ENCODE results near the gene STK38L.
"Not testable (repeated sequence)": the region's sequence is repeated elsewhere in the genome, so short reads cannot be mapped to it uniquely, and the experiment has no call there.

The STK38L gene

GRCh38 chr12:27226407-27226929 lies 17.6 kb upstream of the STK38L start:
- no peak for DNase-seq (ENCODE audit: low read depth in 2 of 2)

- no peak for DNase-seq (ENCODE audit: low read depth in 2 of 2)
Observed at GRCh38 chr12:27229367-27229766, 14.7 kb upstream of the STK38L start.

GRCh38 chr12:27231374-27231773 lies 12.7 kb upstream of the STK38L start:
- DNase-seq (ENCODE audit: low read depth in 2 of 2) = not testable (repeated sequence)

- no peak for DNase-seq (ENCODE audit: low read depth in 2 of 2)
Observed at GRCh38 chr12:27233814-27234213, 10.3 kb upstream of the STK38L start.

GRCh38 chr12:27236498-27236897 lies 7.6 kb upstream of the STK38L start:
- DNase-seq (ENCODE audit: low read depth in 2 of 2) = no peak

- DNase-seq (ENCODE audit: low read depth in 2 of 2) = no peak
Observed at GRCh38 chr12:27237790-27238771, 6.0 kb upstream of the STK38L start.

GRCh38 chr12:27243006-27243405 lies 1.1 kb upstream of the STK38L start:
- no peak for DNase-seq (ENCODE audit: low read depth in 2 of 2)

- no peak for DNase-seq (ENCODE audit: low read depth in 2 of 2)
Observed at GRCh38 chr12:27244689-27245488, 803 bp downstream of the STK38L start.

- no peak for DNase-seq (ENCODE audit: low read depth in 2 of 2)
Observed at GRCh38 chr12:27246141-27246540, 2.1 kb downstream of the STK38L start.

- DNase-seq (ENCODE audit: low read depth in 2 of 2) = no peak
Observed at GRCh38 chr12:27246774-27247173, 2.7 kb downstream of the STK38L start.

- DNase-seq (ENCODE audit: low read depth in 2 of 2) = no peak
Observed at GRCh38 chr12:27252934-27253333, 8.8 kb downstream of the STK38L start.

- no peak for DNase-seq (ENCODE audit: low read depth in 2 of 2)
Observed at GRCh38 chr12:27253347-27253746, 9.3 kb downstream of the STK38L start.

- no peak for DNase-seq (ENCODE audit: low read depth in 2 of 2)
Observed at GRCh38 chr12:27255806-27256205, 11.7 kb downstream of the STK38L start.

GRCh38 chr12:27257104-27257843 lies 13.2 kb downstream of the STK38L start:
- DNase-seq (ENCODE audit: low read depth in 2 of 2) = no peak

- DNase-seq (ENCODE audit: low read depth in 2 of 2) = no peak
Observed at GRCh38 chr12:27260746-27261145, 16.7 kb downstream of the STK38L start.

GRCh38 chr12:27261866-27262265 lies 17.8 kb downstream of the STK38L start:
- DNase-seq (ENCODE audit: low read depth in 2 of 2) = no peak

GRCh38 chr12:27270148-27270547 lies 26.1 kb downstream of the STK38L start:
- DNase-seq (ENCODE audit: low read depth in 2 of 2) = no peak

GRCh38 chr12:27271206-27271605 lies 27.1 kb downstream of the STK38L start:
- no peak for DNase-seq (ENCODE audit: low read depth in 2 of 2)

GRCh38 chr12:27272373-27273028 lies 28.4 kb downstream of the STK38L start:
- DNase-seq (ENCODE audit: low read depth in 2 of 2) = no peak

- DNase-seq (ENCODE audit: low read depth in 2 of 2) = no peak
Observed at GRCh38 chr12:27273114-27273513, 29.0 kb downstream of the STK38L start.

- no peak for DNase-seq (ENCODE audit: low read depth in 2 of 2)
Observed at GRCh38 chr12:27274706-27275105, 30.6 kb downstream of the STK38L start.

Data from stimulated activated CD4-positive, alpha-beta T cell treated with anti-CD3 and anti-CD28 coated beads, Interleukin-1b, Interleukin-23, amount 100 ng/mL, for 4 hours (primary cell).